Osteocyte (in vitro differentiated cells): Measurements from ENCODE around the gene LRRD1. TPM values are rescaled to one million over a fixed set of nuclear protein-coding genes. Genes with fewer than 3 reads are reported as not detected.

Source experiments
- DNase-seq: peaks from one replicate; pipeline ENCODE4 v3.0.0; 2021; ENCODE audit warnings: mixed read lengths; ENCODE audit not compliant: unreplicated experiment; ENCODE audit errors: extremely low spot score
- H3K27ac Mint-ChIP-seq: one replicate; pipeline ENCODE4 v1.8.0; 2021; ENCODE audit warnings: mild to moderate bottlenecking, mixed read lengths; ENCODE audit not compliant: unreplicated experiment
- H3K27me3 Mint-ChIP-seq: one replicate; pipeline ENCODE4 v1.8.0; 2021; ENCODE audit warnings: mixed read lengths; ENCODE audit not compliant: unreplicated experiment
- H3K36me3 Mint-ChIP-seq: one replicate; pipeline ENCODE4 v1.8.0; 2021; ENCODE audit warnings: mixed read lengths; ENCODE audit not compliant: unreplicated experiment
- H3K4me1 Mint-ChIP-seq: one replicate; pipeline ENCODE4 v1.8.0; 2021; ENCODE audit warnings: mixed read lengths; ENCODE audit not compliant: unreplicated experiment
- H3K4me3 Mint-ChIP-seq: one replicate; pipeline ENCODE4 v1.8.0; 2021; ENCODE audit warnings: mild to moderate bottlenecking, moderate library complexity, mixed read lengths; ENCODE audit not compliant: unreplicated experiment
- H3K9me3 Mint-ChIP-seq: one replicate; pipeline ENCODE4 v1.8.0; 2021; ENCODE audit warnings: mixed read lengths; ENCODE audit not compliant: unreplicated experiment
- long read RNA-seq: library from polyadenylated mRNA; unstranded; transcript quantifications from one replicate; pipeline ENCODE4 v2.0.0, GENCODE V29; 2021
- total RNA-seq: library from RNA; stranded (reverse); gene quantifications from 2 replicates; pipeline ENCODE4 v1.2.1, GENCODE V29; 2021
- TF ChIP-seq, protein P1 (sequence below): fragments of 200-600 bp; sonication (generic); IDR thresholded peaks from 2 replicates; pipeline ENCODE4 v1.5.0; 2021; ENCODE audit warnings: antibody characterized with exemption, mild to moderate bottlenecking, moderate library complexity

Gene LRRD1
- 0.39 TPM in 1 of 2 replicates, not detected in the other for total RNA-seq
- long read RNA-seq, result 0 reads

DNA sequence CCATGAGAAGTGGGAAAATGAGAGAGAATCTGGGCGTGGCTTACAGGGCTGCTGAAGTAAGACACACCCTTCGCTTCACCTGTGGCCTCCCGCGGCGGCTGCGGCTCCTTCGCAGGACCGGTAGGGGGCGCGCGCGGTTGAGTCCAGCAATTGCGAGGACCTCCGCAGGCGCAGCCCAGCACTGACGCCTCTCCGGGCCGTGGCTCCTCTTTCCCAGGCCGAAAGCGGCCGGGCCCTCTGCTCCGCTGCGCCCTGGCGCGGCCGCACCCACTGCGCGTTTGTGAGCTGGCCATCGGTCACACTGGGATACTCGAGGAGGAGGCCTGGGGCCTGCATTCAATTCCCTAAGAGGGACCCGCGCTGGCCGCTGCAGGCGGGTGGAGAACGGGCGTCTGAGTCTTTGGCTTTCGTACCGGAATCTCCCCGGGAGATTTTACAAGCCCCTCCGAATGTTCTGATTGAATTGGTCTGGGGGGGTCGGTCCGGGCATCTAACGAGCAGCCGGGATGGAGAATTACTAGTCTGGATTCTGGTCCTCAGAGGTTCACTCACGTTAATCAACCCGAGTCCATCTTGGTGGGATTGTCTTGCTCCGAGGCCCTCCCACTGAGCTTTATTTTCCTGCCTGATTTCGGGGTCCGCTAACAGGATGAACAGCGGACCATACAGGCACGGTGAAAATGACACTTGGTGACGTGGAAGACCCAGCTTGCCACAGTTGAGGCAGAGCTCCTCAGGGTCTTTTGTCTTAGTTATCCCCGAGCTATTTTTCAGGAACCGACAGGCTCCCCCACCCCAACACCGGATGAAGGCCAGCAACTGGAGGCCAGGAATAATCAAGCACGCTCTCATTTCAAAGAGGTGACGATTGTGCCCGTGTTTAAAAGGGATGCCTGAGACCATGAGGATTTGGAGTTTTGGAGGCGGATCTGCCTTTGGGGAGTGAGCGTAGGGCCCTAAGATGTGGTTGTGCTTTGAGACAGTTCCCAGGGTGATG is at the start of gene LRRD1:
TSS of gene LRRD1 (minus strand) at position 215 of the 997 bp plus-strand sequence. CDS start 13,940 bp downstream, outside the sequence.
- TF ChIP-seq, protein P1, sequence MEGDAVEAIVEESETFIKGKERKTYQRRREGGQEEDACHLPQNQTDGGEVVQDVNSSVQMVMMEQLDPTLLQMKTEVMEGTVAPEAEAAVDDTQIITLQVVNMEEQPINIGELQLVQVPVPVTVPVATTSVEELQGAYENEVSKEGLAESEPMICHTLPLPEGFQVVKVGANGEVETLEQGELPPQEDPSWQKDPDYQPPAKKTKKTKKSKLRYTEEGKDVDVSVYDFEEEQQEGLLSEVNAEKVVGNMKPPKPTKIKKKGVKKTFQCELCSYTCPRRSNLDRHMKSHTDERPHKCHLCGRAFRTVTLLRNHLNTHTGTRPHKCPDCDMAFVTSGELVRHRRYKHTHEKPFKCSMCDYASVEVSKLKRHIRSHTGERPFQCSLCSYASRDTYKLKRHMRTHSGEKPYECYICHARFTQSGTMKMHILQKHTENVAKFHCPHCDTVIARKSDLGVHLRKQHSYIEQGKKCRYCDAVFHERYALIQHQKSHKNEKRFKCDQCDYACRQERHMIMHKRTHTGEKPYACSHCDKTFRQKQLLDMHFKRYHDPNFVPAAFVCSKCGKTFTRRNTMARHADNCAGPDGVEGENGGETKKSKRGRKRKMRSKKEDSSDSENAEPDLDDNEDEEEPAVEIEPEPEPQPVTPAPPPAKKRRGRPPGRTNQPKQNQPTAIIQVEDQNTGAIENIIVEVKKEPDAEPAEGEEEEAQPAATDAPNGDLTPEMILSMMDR, result peak; percentile 95
- peak; percentile 93 for DNase-seq
- peak within 1 kb of the TSS; percentile 70 for H3K4me3 Mint-ChIP-seq
- H3K9me3 Mint-ChIP-seq, result peaks cover 7% of the 10 kb centered on the region
- no peaks in the 10 kb centered on the region for H3K27me3 Mint-ChIP-seq
- peak within 1 kb of the TSS; percentile 34 for H3K27ac Mint-ChIP-seq
- H3K36me3 Mint-ChIP-seq, result no peaks in the 10 kb centered on the region
- H3K4me1 Mint-ChIP-seq, result peaks cover 12% of the 10 kb centered on the region

DNA sequence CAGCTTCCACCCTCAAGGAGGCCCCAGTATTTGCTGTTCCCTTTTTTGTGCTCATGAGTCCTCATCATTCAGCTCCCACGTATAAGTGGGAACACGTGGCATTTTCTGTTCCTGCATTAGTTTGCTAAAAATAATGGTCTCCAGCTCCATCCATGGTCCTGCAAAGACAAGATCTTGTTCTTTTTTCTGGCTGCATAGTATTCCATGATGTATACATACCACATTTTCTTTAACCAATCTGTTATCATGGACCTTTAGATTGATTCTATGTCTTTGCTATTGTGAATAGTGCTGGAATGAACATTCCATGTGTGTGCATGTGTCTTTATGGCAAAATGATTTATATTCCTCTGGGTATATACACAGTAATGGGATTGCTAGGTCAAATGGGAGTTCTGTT is 49.8 kb upstream of the LRRD1 start:
- H3K27me3 Mint-ChIP-seq, result no peaks in the 10 kb centered on the region
- H3K4me3 Mint-ChIP-seq, result no peak overlapping the region
- H3K4me1 Mint-ChIP-seq, result no peaks in the 10 kb centered on the region
- TF ChIP-seq, protein P1, result no peak
- no peak for DNase-seq
- H3K9me3 Mint-ChIP-seq, result no peaks in the 10 kb centered on the region
- peaks cover 57% of the 10 kb centered on the region for H3K36me3 Mint-ChIP-seq
- no peak overlapping the region for H3K27ac Mint-ChIP-seq

DNA sequence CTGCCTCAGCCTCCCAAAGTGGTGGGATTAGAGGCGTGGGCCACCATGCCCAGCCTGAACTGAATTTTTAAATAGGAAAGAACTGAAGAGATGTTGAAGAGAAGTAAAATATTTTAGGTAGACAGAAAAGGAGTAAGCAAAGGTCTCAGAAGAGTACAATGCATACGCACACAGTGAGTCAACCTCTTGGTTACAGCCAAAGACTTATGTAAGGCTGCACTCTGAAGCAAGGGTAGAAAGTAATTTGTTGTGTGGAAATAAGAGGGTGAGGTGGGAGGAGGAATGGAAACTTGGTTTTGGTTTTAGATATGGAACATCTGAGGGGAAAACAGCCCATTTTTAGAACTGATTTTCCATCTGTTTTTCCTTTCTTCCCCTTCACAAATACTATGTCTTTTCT is 49.2 kb upstream of the LRRD1 start:
- Mint-ChIP-seq H3K36me3 (peaks cover 53% of the 10 kb centered on the region), H3K9me3 (no peaks in the 10 kb centered on the region), H3K27me3 (no peaks in the 10 kb centered on the region), H3K4me1 (no peaks in the 10 kb centered on the region), H3K4me3 (no peak overlapping the region), H3K27ac (no peak overlapping the region)
- TF ChIP-seq, protein P1, result no peak
- no peak for DNase-seq

- TF ChIP-seq, protein P1, result no peak
- H3K9me3 Mint-ChIP-seq, result no peaks in the 10 kb centered on the region
- H3K4me1 Mint-ChIP-seq, result no peaks in the 10 kb centered on the region
- DNase-seq, result no peak
- no peak overlapping the region for H3K27ac Mint-ChIP-seq
- H3K36me3 Mint-ChIP-seq, result peaks cover 49% of the 10 kb centered on the region
- no peak overlapping the region for H3K4me3 Mint-ChIP-seq
- H3K27me3 Mint-ChIP-seq, result no peaks in the 10 kb centered on the region
Measured at GRCh38 chr7:92226981-92227380, 48.0 kb upstream of the LRRD1 start.

- H3K36me3 Mint-ChIP-seq, result peaks cover 52% of the 10 kb centered on the region
Measured at GRCh38 chr7:92221766-92222165, 42.8 kb upstream of the LRRD1 start.

More at GRCh38 chr7:92221766-92222165, 42.8 kb upstream of the LRRD1 start:
- H3K4me1 Mint-ChIP-seq, result no peaks in the 10 kb centered on the region
- H3K4me3 Mint-ChIP-seq, result no peak overlapping the region
- H3K27me3 Mint-ChIP-seq, result no peaks in the 10 kb centered on the region
- no peaks in the 10 kb centered on the region for H3K9me3 Mint-ChIP-seq
- DNase-seq, result no peak
- no peak overlapping the region for H3K27ac Mint-ChIP-seq
- TF ChIP-seq, protein P1, result no peak
